Thoracic aorta (tissue), 2 donors: ENCODE results near the gene TTC3. TPM values are rescaled to one million over a fixed set of nuclear protein-coding genes. Genes with fewer than 3 reads are reported as not detected.

ENCODE experiments used
- ATAC-seq: fragments of 150-250 bp; one replicate; pipeline ENCODE4 v1.8.0; 2017; ENCODE audit warnings: low read depth; ENCODE audit not compliant: insufficient number of reproducible peaks, low FRiP score
- DNase-seq: peaks from one replicate; pipeline ENCODE4 v3.0.0-alpha.2; 2020; ENCODE audit warnings: low spot score
- H3K27ac ChIP-seq, 2 donors: fragments of 200-600 bp; sonication (generic); 1 replicate in 1 of 2; 2 replicates in 1 of 2; pipeline ENCODE4 v1.5.1; 2016; ENCODE audit warnings: mild to moderate bottlenecking in 2 of 2, moderate library complexity in 2 of 2
- H3K27me3 ChIP-seq: fragments of 200-600 bp; sonication (generic); replicated peaks from 2 replicates; pipeline ENCODE4 v1.6.0; 2016; ENCODE audit warnings: mild to moderate bottlenecking; ENCODE audit not compliant: insufficient read depth
- H3K36me3 ChIP-seq: fragments of 200-600 bp; sonication (generic); one replicate; pipeline ENCODE4 v1.5.1; 2016
- H3K4me1 ChIP-seq, 2 donors: fragments of 200-600 bp; sonication (generic); 1 replicate in 1 of 2; 2 replicates in 1 of 2; pipeline versions ENCODE4 v1.5.1 to v1.6.0; 2016; ENCODE audit warnings: low read depth in 2 of 2, mild to moderate bottlenecking in 1 of 2; ENCODE audit not compliant: control insufficient read depth in 1 of 2
- H3K4me3 ChIP-seq: fragments of 200-600 bp; sonication (generic); 2 replicates; pipeline ENCODE4 v1.5.1; 2016; ENCODE audit warnings: mild to moderate bottlenecking
- H3K9me3 ChIP-seq: fragments of 200-600 bp; sonication (generic); 2 replicates; pipeline ENCODE4 v1.5.1; 2016
- total RNA-seq, 2 donors: library from RNA; depleted of rRNA; stranded (reverse); fragments of >200 nt; gene quantifications; one replicate each; pipeline versions ENCODE4 v1.1.0 to v1.2.3, GENCODE V29; 2016
- TF ChIP-seq, protein P1 (sequence below): fragments of 200-600 bp; sonication (generic); IDR thresholded peaks from one replicate; pipeline ENCODE4 v1.5.1; 2019; ENCODE audit warnings: antibody characterized with exemption

TTC3 gene
- total RNA-seq, 2 donors from 2014 or later, result 85.2 to 115 TPM

DNA sequence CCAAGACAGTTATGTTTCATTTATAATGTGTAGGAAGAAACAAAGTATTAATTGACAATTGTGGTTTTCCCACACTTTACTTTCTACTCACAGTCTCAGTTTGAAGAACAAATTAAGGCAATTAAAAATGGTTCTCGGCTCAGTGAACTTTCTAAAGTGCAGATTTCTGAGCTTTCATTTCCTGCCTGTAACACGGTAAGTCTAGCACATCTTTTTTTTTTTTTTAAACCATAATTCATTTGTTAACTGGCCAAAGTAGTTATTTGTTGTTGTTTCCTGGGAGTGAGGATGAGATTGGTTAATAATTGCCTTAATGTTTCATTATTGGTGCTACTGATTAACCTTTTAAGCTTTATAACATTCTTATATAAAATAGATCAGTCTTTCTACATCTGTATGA lies 119.0 kb downstream of the TTC3 start:
- no peaks in the 10 kb centered on the region for H3K4me1 ChIP-seq
- H3K9me3 ChIP-seq, result no peaks in the 10 kb centered on the region
- H3K36me3 ChIP-seq, result peaks cover 45% of the 10 kb centered on the region
- no peaks in the 10 kb centered on the region for H3K27me3 ChIP-seq
- DNase-seq (no peak), ATAC-seq (no peak)
- H3K4me3 ChIP-seq, result no peak overlapping the region
- no peak overlapping the region for H3K27ac ChIP-seq
- TF ChIP-seq, protein P1, sequence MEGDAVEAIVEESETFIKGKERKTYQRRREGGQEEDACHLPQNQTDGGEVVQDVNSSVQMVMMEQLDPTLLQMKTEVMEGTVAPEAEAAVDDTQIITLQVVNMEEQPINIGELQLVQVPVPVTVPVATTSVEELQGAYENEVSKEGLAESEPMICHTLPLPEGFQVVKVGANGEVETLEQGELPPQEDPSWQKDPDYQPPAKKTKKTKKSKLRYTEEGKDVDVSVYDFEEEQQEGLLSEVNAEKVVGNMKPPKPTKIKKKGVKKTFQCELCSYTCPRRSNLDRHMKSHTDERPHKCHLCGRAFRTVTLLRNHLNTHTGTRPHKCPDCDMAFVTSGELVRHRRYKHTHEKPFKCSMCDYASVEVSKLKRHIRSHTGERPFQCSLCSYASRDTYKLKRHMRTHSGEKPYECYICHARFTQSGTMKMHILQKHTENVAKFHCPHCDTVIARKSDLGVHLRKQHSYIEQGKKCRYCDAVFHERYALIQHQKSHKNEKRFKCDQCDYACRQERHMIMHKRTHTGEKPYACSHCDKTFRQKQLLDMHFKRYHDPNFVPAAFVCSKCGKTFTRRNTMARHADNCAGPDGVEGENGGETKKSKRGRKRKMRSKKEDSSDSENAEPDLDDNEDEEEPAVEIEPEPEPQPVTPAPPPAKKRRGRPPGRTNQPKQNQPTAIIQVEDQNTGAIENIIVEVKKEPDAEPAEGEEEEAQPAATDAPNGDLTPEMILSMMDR, result no peak

DNA sequence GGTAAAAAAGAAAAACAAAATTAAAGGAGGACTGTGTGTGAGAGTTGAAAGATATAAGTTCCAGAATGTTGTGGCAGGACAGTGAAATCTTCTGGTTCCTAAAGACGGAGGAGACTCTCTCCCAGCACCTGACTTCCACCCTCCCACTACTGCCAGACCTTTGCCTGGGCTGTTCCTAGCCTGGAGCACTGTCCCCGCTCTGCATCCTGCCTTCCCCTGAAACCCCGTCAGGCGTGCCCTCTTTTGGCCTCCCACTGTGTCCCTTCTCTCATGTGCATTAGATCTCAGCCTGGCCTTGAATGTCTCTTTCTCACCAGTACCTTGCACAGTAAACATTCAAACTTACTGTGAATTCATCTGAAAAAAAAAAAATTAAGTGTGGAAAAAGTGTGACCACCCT lies 120.0 kb downstream of the TTC3 start:
- no peak for ATAC-seq
- Histone ChIP-seq H3K4me1 (no peaks in the 10 kb centered on the region), H3K27me3 (no peaks in the 10 kb centered on the region), H3K9me3 (no peaks in the 10 kb centered on the region), H3K27ac (no peak overlapping the region), H3K36me3 (peaks cover 42% of the 10 kb centered on the region), H3K4me3 (no peak overlapping the region)
- no peak for DNase-seq
- TF ChIP-seq, protein P1, result no peak

DNA sequence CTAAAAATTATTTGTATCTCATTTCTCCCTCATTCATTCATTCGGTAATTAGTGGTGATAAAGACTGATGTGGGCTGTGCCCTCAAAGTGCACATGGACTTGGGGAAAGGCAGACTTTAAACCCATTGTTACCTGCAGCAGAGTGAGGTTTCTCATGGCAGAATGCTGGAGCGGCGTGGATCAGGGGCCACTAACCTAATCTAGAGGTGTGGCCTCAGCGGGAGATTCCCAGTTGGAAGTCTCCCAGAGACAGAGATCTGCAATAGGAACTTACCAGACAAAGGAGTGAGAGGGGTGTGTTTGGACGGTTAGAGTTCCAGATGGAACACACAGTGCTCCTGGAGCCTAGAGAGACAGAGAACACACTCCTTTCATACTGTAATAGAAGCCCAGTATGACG lies 120.6 kb downstream of the TTC3 start:
- Histone ChIP-seq H3K9me3 (no peaks in the 10 kb centered on the region), H3K27me3 (no peaks in the 10 kb centered on the region), H3K4me1 (no peaks in the 10 kb centered on the region), H3K4me3 (no peak overlapping the region), H3K27ac (no peak overlapping the region), H3K36me3 (peaks cover 40% of the 10 kb centered on the region)
- ATAC-seq (no peak), DNase-seq (no peak)
- TF ChIP-seq, protein P1, result no peak

DNA sequence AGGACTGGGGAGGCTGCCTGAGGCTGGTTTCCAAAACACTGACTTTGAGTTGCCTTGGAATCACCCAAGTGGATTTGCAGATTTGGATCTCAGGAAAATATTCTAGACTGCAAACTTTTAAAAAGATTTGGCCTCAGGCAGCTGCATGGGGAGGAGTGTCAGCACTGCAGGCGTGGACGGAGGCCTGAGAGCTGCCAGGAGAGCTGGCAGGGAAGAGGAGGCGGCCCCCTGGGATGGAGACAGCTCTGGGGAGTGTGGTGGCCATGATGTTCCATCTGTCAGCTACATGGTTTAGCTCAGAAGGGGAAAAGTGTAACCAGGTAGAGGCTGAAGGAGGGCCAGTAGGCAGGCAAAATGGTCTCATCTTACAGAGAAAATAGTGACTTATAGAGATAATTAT lies 122.0 kb downstream of the TTC3 start:
- H3K4me1 ChIP-seq, result no peaks in the 10 kb centered on the region
- H3K27me3 ChIP-seq, result no peaks in the 10 kb centered on the region
- no peak overlapping the region for H3K27ac ChIP-seq
- peaks cover 42% of the 10 kb centered on the region for H3K36me3 ChIP-seq
- TF ChIP-seq, protein P1, result no peak
- DNase-seq (no peak), ATAC-seq (no peak)
- no peaks in the 10 kb centered on the region for H3K9me3 ChIP-seq
- H3K4me3 ChIP-seq, result no peak overlapping the region

DNA sequence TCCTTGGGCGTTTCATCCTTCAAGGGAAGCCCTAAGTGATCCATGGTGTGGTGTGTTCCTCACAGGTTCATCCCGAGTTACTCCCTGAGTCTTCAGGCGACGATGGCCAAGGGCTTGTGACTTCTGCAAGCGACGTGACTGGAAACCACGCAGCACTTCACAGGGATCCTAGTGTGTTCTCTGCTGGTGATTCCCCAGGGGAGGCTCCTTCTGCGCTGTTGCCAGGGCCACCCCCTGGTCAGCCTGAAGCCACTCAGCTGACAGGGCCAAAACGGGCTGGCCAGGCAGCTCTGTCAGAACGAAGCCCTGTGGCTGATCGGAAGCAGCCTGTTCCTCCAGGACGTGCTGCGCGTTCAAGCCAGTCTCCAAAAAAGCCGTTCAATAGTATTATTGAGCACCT lies 122.6 kb downstream of the TTC3 start:
- ATAC-seq, result no peak
- no peaks in the 10 kb centered on the region for H3K4me1 ChIP-seq
- no peak overlapping the region for H3K4me3 ChIP-seq
- DNase-seq, result no peak
- H3K27ac ChIP-seq, result no peak overlapping the region
- no peaks in the 10 kb centered on the region for H3K9me3 ChIP-seq
- H3K36me3 ChIP-seq, result peaks cover 42% of the 10 kb centered on the region
- TF ChIP-seq, protein P1, result no peak
- H3K27me3 ChIP-seq, result no peaks in the 10 kb centered on the region
